ENCODE measurements around the gene EXD3. TPM values are rescaled to one million over a fixed set of nuclear protein-coding genes. Genes with fewer than 3 reads are reported as not detected.

Gene EXD3
- total and polyA plus RNA-seq, 2 of the 13 experiments (the other 11 are each of a cell fraction or from before 2014, with no cell fraction given): 2.7 to 4.8 TPM

DNA sequence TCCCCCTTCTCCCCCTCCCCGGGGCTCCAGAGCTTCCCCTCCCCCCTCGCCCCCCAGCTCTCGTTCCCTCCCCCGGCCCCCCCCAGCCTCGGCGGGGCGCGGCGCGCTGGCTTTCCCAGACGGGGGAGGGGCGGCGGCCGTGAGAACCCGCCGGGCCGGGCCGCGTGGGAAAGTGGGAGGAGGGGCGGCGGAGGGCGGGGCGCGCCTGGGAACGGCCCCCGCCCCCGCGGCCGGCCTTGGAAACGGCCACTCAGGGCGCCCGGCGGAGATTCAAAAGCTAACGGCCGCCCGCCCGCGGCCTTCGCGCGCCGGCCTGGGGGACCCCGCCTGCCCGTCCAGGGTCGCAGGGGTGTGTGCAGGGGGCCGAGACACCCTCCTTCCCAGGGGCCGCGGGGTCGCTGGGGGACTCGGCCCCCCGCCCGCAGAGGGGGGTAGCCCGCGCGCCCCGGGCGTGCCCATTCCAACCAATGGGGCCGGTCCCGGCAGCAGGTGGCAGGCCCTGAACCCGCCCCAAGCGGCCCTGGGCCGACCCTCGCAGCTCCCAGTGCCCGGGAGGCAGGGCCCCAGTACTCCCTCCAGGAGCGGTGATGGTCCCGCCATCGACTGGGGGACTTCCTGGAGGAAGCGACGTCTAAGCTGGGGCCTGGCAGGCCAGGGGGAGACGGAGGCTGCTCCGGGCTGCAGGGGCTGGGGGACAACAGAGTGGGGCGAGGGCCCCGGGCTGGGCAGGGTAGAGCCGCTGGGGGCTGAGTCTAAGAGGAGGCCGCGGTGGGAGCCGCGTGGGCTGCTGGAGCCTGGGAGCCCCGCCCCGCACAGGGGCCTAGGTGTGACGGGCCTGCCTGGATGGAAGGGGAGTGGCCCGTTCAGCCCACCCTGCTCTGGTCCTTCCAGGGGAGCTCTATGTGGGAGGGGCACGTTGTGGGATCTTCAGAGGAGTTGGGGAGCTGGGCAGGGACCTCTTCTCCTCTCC lies 106.7 kb downstream of the EXD3 start (continued):
- TF ChIP-seq REPIN1 (CRISPR knock-in tag; IDR thresholded peaks at IDR 0.05; ENCODE audit: borderline replicate concordance, low read depth) (no peak), PTBP1 (IDR thresholded peaks at IDR 0.05; ENCODE audit: low read depth, low read length, poor library complexity, severe bottlenecking) (no peak), HES4 (CRISPR knock-in tag; IDR thresholded peaks at IDR 0.05; ENCODE audit: borderline replicate concordance) (no peak), KLF16 (CRISPR knock-in tag; IDR thresholded peaks at IDR 0.05) (no peak), MAZ (IDR thresholded peaks at IDR 0.05; ENCODE audit: borderline replicate concordance, low read depth, low read length) (no peak), MAZ (CRISPR knock-in tag; IDR thresholded peaks at IDR 0.05; ENCODE audit: low read depth) (no peak), AGO1 (IDR thresholded peaks at IDR 0.05; ENCODE audit: low read depth, low read length, poor library complexity, severe bottlenecking) (no peak), SMAD3 (CRISPR knock-in tag; IDR thresholded peaks at IDR 0.05) (no peak), ADNP (CRISPR knock-in tag; IDR thresholded peaks at IDR 0.05) (no peak), DR1 (CRISPR knock-in tag; IDR thresholded peaks at IDR 0.05) (no peak), ZNF616 (CRISPR knock-in tag; IDR thresholded peaks at IDR 0.05; ENCODE audit: low read depth) (no peak), ZFP41 (CRISPR knock-in tag; IDR thresholded peaks at IDR 0.05; ENCODE audit: borderline replicate concordance) (no peak), SAP130 (CRISPR knock-in tag; IDR thresholded peaks at IDR 0.05; ENCODE audit: low read depth) (0 out of 2 replicates have a peak, but pooled peaks have one; percentile 18), NFYB (CRISPR knock-in tag; IDR thresholded peaks at IDR 0.05) (0 out of 2 replicates have a peak, but pooled peaks have one; percentile 23), CREB3 (CRISPR knock-in tag; IDR thresholded peaks at IDR 0.05) (no peak), ATF7-NPFF (CRISPR knock-in tag; IDR thresholded peaks at IDR 0.05; ENCODE audit: low read depth) (0 out of 2 replicates have a peak, but pooled peaks have one; percentile 23), ZNF687 (CRISPR knock-in tag; IDR thresholded peaks at IDR 0.05) (peak; percentile 32; the same call in 1 of the 2 replicates), ZNF337 (CRISPR knock-in tag; IDR thresholded peaks at IDR 0.05; ENCODE audit: borderline replicate concordance, low read depth) (no peak), ONECUT2 (CRISPR knock-in tag; IDR thresholded peaks at IDR 0.05) (no peak), FOXM1 (CRISPR knock-in tag; IDR thresholded peaks at IDR 0.05) (no peak)
- TF ChIP-seq, protein P1, sequence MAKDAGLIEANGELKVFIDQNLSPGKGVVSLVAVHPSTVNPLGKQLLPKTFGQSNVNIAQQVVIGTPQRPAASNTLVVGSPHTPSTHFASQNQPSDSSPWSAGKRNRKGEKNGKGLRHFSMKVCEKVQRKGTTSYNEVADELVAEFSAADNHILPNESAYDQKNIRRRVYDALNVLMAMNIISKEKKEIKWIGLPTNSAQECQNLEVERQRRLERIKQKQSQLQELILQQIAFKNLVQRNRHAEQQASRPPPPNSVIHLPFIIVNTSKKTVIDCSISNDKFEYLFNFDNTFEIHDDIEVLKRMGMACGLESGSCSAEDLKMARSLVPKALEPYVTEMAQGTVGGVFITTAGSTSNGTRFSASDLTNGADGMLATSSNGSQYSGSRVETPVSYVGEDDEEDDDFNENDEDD (CRISPR knock-in tag; IDR thresholded peaks at IDR 0.05; ENCODE audit: borderline replicate concordance): peak; percentile 40; the same call in 1 of the 2 replicates
- TF ChIP-seq, protein P2, sequence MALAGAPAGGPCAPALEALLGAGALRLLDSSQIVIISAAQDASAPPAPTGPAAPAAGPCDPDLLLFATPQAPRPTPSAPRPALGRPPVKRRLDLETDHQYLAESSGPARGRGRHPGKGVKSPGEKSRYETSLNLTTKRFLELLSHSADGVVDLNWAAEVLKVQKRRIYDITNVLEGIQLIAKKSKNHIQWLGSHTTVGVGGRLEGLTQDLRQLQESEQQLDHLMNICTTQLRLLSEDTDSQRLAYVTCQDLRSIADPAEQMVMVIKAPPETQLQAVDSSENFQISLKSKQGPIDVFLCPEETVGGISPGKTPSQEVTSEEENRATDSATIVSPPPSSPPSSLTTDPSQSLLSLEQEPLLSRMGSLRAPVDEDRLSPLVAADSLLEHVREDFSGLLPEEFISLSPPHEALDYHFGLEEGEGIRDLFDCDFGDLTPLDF (CRISPR knock-in tag; IDR thresholded peaks at IDR 0.05): no peak
